Hematopoietic multipotent progenitor cell treated with erythropoietin and hydrocortisone succinate and interleukin-3 and kit ligand, for 4 days (in vitro differentiated cells): ENCODE data around the gene SAMD8.

Source experiments
- DNase-seq: peaks from one replicate; pipeline ENCODE4 v3.0.0-alpha.2; 2015

The SAMD8 gene

DNA sequence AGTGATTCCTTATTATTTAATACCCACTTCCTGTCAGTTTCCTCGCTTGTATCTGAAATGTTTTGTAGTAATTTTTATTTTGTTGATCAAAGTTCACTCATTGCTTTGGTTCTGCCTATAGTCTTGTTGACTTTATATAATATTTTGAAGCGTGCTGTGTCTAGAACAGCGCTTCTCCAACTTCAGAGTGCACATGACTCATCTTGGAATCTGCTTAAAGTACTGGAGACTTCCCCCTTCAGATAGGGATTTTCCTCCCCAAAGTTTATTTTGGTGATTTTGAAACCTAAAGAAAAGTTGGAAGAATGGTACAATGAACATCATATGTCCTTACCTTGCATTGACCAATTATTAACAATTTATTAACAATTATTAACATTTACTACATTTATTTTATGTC is 118.5 kb downstream of the SAMD8 start:
- no peak for DNase-seq

DNA sequence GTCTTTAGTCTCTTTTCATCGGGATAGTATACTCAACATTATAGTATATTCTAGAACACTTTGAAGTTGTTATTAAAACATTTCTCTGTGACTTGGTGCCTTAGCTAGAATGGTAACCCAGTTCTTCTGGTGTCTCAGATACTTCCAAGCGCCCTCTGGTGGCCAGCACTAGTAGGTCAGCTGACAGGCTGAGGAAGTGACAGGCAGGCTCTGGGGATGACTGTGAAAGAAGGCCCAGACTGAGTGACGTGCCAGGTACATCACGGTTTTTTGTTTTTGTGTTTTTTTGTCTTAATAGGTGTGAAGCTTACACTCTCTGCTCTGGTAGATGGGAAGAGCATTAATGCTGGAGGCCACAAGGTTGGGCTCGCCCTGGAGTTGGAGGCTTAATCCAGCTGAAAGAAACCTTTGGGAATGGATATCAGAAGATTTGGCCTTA is 119.2 kb downstream of the SAMD8 start:
- peak; percentile 95 for DNase-seq
